ENCODE measurements around the gene MCEMP1. TPM values are rescaled to one million over a fixed set of nuclear protein-coding genes. Genes with fewer than 3 reads are reported as not detected.

Gene MCEMP1
- total RNA-seq, 1 experiment from 2014 or later: not detected

DNA sequence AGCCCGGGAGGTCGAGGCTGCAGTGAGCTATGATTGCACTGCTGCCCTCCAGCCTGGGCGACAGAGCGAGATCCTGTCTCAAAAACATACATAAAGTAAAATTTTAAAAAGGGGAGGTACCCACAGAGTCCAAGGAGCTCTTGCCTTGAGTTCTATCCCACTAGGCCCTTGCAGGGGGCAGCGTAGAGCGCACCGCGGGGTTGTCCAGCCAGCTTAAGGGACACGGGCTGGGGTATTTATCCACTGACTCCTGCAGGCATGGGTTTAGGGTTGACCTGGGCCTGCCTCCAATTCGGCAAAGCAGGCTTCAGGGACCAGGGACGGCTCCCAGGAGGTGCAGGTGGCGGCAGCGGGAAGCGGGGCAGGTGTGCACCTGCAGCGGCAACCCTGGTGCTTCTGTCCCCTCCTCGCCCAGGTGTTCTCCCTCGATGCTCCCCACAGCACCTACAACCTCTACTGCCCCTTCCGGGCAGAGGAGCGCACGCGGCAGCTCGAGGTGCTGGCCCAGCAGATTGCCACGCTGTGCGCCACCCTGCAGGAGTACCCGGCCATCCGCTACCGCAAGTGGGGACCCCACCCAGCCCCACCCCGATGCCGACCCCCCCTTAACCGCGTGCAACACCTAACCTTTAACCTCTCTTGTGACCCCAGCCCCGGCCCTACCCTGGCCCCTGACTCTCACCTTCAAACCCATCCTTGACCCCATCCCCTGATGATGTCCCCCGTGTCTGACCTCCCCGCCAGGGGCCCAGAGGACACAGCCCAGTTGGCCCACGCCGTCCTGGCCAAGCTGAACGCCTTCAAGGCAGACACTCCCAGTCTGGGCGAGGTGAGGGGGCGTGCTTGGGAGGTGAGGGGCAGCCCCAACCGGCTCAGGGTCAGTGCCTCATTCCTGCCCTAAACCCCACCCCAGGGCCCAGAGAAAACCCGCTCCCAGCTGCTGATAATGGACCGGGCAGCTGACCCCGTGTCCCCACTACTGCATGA is 35.3 kb upstream of the MCEMP1 start:
- TF ChIP-seq TCF7L2 (IDR thresholded peaks at IDR 0.05; ENCODE audit: low read depth, low read length) (no peak), SIN3A (IDR thresholded peaks at IDR 0.05; ENCODE audit: borderline replicate concordance, insufficient read depth, low read depth, low read length) (no peak), POLR2AphosphoS5 (IDR thresholded peaks at IDR 0.05; ENCODE audit: low read depth, low read length) (no peak)
- TF ChIP-seq, protein P1, sequence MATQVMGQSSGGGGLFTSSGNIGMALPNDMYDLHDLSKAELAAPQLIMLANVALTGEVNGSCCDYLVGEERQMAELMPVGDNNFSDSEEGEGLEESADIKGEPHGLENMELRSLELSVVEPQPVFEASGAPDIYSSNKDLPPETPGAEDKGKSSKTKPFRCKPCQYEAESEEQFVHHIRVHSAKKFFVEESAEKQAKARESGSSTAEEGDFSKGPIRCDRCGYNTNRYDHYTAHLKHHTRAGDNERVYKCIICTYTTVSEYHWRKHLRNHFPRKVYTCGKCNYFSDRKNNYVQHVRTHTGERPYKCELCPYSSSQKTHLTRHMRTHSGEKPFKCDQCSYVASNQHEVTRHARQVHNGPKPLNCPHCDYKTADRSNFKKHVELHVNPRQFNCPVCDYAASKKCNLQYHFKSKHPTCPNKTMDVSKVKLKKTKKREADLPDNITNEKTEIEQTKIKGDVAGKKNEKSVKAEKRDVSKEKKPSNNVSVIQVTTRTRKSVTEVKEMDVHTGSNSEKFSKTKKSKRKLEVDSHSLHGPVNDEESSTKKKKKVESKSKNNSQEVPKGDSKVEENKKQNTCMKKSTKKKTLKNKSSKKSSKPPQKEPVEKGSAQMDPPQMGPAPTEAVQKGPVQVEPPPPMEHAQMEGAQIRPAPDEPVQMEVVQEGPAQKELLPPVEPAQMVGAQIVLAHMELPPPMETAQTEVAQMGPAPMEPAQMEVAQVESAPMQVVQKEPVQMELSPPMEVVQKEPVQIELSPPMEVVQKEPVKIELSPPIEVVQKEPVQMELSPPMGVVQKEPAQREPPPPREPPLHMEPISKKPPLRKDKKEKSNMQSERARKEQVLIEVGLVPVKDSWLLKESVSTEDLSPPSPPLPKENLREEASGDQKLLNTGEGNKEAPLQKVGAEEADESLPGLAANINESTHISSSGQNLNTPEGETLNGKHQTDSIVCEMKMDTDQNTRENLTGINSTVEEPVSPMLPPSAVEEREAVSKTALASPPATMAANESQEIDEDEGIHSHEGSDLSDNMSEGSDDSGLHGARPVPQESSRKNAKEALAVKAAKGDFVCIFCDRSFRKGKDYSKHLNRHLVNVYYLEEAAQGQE (IDR thresholded peaks at IDR 0.05; ENCODE audit: insufficient read depth in 1 of 2, low read depth in 2 of 2, low read length in 1 of 2): no peak
- TF ChIP-seq, protein P2, sequence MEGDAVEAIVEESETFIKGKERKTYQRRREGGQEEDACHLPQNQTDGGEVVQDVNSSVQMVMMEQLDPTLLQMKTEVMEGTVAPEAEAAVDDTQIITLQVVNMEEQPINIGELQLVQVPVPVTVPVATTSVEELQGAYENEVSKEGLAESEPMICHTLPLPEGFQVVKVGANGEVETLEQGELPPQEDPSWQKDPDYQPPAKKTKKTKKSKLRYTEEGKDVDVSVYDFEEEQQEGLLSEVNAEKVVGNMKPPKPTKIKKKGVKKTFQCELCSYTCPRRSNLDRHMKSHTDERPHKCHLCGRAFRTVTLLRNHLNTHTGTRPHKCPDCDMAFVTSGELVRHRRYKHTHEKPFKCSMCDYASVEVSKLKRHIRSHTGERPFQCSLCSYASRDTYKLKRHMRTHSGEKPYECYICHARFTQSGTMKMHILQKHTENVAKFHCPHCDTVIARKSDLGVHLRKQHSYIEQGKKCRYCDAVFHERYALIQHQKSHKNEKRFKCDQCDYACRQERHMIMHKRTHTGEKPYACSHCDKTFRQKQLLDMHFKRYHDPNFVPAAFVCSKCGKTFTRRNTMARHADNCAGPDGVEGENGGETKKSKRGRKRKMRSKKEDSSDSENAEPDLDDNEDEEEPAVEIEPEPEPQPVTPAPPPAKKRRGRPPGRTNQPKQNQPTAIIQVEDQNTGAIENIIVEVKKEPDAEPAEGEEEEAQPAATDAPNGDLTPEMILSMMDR (IDR thresholded peaks at IDR 0.05): no peak
- ChIA-PET POLR2A (no interaction called here), CTCF (interaction anchor here (0.7 kb wide), 1 partner anchor 73 kb away, joined by 3 read pairs; no protein-coding TSS in a partner anchor)
- H3K4me3 ChIP-seq (ENCODE audit: low read depth in 2 of 2, low read length in 2 of 2): no peak overlapping the region
- H3K9me3 ChIP-seq (ENCODE audit: control insufficient read depth, insufficient read depth, low read depth, low read length): no peaks in the 10 kb centered on the region
- no peaks in the 10 kb centered on the region for H3K4me1 ChIP-seq (ENCODE audit: control insufficient read depth, insufficient read depth, low read length)
- no TSS peak for BruUV-seq (replicated peaks)
- no peaks in the 10 kb centered on the region for H3K27me3 ChIP-seq (ENCODE audit: control insufficient read depth, insufficient read depth, low read length)
- ATAC-seq: no peak
- intact Hi-C loops (cut with micrococcal nuclease; ENCODE audit: unreplicated experiment) (no loop called here), in situ Hi-C loops (cut with HindIII; ENCODE audit: low pct_unique_long_range_greater_than_20kb, low sequenced_read_pairs) (no loop called here)
- DNase-seq (ENCODE audit: low read depth, low spot score): no peak
- H3K36me3 ChIP-seq (ENCODE audit: control insufficient read depth, insufficient read depth, low read length): no peaks in the 10 kb centered on the region
- no peak overlapping the region for H3K27ac ChIP-seq (ENCODE audit: low read length)

DNA sequence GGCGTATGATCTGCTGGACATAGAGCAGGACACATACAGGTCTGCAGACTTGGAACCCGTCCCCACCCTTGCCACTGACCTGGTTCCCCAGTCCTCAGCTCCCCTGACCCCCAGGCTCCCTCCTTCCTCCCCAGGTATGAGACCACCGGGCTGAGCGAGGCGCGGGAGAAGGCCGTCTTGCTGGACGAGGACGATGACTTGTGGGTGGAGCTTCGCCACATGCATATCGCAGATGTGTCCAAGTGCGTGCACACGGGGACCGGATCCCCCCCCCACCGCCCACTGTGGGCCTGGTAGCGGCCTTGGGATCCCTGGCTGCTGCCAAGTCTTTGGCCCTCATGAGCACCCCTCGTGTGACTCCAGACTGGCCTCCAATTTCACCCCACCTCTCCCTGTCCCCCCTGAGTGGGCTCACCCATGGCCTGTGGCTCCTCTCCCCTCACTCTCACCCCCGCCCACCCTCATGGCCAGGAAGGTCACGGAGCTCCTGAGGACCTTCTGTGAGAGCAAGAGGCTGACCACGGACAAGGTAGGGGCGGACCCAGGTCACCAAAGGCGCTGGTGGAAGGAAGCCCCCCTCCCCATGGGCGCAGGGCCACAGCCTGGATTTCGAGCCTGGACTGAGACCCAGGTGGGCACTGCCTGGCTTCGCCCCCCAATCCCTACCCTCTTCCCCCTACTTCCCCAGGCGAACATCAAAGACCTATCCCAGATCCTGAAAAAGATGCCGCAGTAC is 34.4 kb upstream of the MCEMP1 start:
- no peaks in the 10 kb centered on the region for H3K27me3 ChIP-seq (ENCODE audit: control insufficient read depth, insufficient read depth, low read length)
- in situ Hi-C loops (cut with HindIII; ENCODE audit: low pct_unique_long_range_greater_than_20kb, low sequenced_read_pairs) (no loop called here), intact Hi-C loops (cut with micrococcal nuclease; ENCODE audit: unreplicated experiment) (no loop called here)
- H3K27ac ChIP-seq (ENCODE audit: low read length): no peak overlapping the region
- H3K9me3 ChIP-seq (ENCODE audit: control insufficient read depth, insufficient read depth, low read depth, low read length): no peaks in the 10 kb centered on the region
- ATAC-seq (no peak), DNase-seq (ENCODE audit: low read depth, low spot score) (no peak)
- CTCF ChIA-PET: no interaction called here
- POLR2A ChIA-PET: no interaction called here
- BruUV-seq (replicated peaks): no TSS peak
- H3K36me3 ChIP-seq (ENCODE audit: control insufficient read depth, insufficient read depth, low read length): no peaks in the 10 kb centered on the region
- no peak overlapping the region for H3K4me3 ChIP-seq (ENCODE audit: low read depth in 2 of 2, low read length in 2 of 2)
- no peaks in the 10 kb centered on the region for H3K4me1 ChIP-seq (ENCODE audit: control insufficient read depth, insufficient read depth, low read length)
- TF ChIP-seq POLR2AphosphoS5 (IDR thresholded peaks at IDR 0.05; ENCODE audit: low read depth, low read length): no peak
- TF ChIP-seq, protein P2 (IDR thresholded peaks at IDR 0.05): no peak
- TF ChIP-seq, protein P1 (IDR thresholded peaks at IDR 0.05; ENCODE audit: insufficient read depth in 1 of 2, low read depth in 2 of 2, low read length in 1 of 2): no peak
